Measurements from ENCODE around the gene CCL20.

GRCh38 chr2:227788561-227789018, 25.1 kb upstream of the CCL20 start:
- no peak for TF ChIP-seq CTCF (tag by site-specific recombination; IDR thresholded peaks at IDR 0.05)
- no peak for TF ChIP-seq BCL6B (tag by site-specific recombination; IDR thresholded peaks at IDR 0.05)
